MCF 10A (cell line): Measurements from ENCODE around the gene RIC8B. TPM values are rescaled to one million over a fixed set of nuclear protein-coding genes. Genes with fewer than 3 reads are reported as not detected.

Experiments used
- BruUV-seq: library from RNA; stranded (reverse); fragments of 400-500 nt; replicated peaks from 2 replicates; lab custom pipeline; 2021; lab: Mats Ljungman, UMichigan
- CTCF ChIA-PET: fragments of 300-600 bp; sonication (Branson Sonifier 250); formaldehyde crosslinking; extraction: SDS; loops from one replicate; lab custom pipeline; 2021; ENCODE audit warnings: antibody characterized with exemption, inconsistent platforms; lab: Yijun Ruan, JAX
- POLR2A ChIA-PET: fragments of 300-600, 350-650 bp; sonication (Branson Sonifier 250); formaldehyde crosslinking; extraction: SDS; loops from one replicate; lab custom pipeline; 2020; ENCODE audit warnings: antibody characterized with exemption, inconsistent platforms; lab: Yijun Ruan, JAX
- DNase-seq: peaks from one replicate; pipeline ENCODE4 v3.0.0-alpha.2; 2018; ENCODE audit not compliant: unreplicated experiment
- H3K27ac Mint-ChIP-seq: one replicate; pipeline ENCODE4 v1.8.0; 2022; ENCODE audit warnings: mild to moderate bottlenecking, low read depth, mixed read lengths; ENCODE audit not compliant: unreplicated experiment
- H3K27me3 Mint-ChIP-seq: one replicate; pipeline ENCODE4 v1.8.0; 2022; ENCODE audit warnings: mixed read lengths; ENCODE audit not compliant: insufficient read depth, unreplicated experiment
- H3K36me3 Mint-ChIP-seq: one replicate; pipeline ENCODE4 v1.8.0; 2022; ENCODE audit warnings: mild to moderate bottlenecking, moderate library complexity, mixed read lengths; ENCODE audit not compliant: insufficient read depth, unreplicated experiment
- H3K4me1 Mint-ChIP-seq: one replicate; pipeline ENCODE4 v1.8.0; 2022; ENCODE audit warnings: mixed read lengths; ENCODE audit not compliant: insufficient read depth, unreplicated experiment
- H3K4me3 Mint-ChIP-seq: one replicate; pipeline ENCODE4 v1.8.0; 2022; ENCODE audit warnings: mild to moderate bottlenecking, moderate library complexity, mixed read lengths; ENCODE audit not compliant: unreplicated experiment
- H3K9me3 Mint-ChIP-seq: one replicate; pipeline ENCODE4 v1.8.0; 2022; ENCODE audit warnings: mixed read lengths; ENCODE audit not compliant: unreplicated experiment
- CTCF ChIP-seq: fragments of 200-600 bp; IDR thresholded peaks from one replicate; pipeline ENCODE4 v1.8.0; 2022; ENCODE audit warnings: antibody characterized with exemption, mild to moderate bottlenecking; ENCODE audit not compliant: unreplicated experiment
- intact Hi-C: fragments of 100-400 bp; cut with micrococcal nuclease; formaldehyde crosslinking; loops from 2 replicates; pipeline ENCODE4 v1.14.1; 2022
- total RNA-seq: library from RNA; stranded (reverse); gene quantifications from 2 replicates; pipeline ENCODE4 v1.2.3, GENCODE V29; 2022

The RIC8B gene
- total RNA-seq, 1 experiment from 2014 or later, result 10.0 TPM

GRCh38 chr12:106906715-106907114 is 132.2 kb downstream of the RIC8B start:
- no peak for TF ChIP-seq CTCF
- ChIA-PET POLR2A (no interaction called here), CTCF (interaction anchor here (0.6 to 3.4 kb wide), 3 partner anchors 13 to 701 kb away, joined by 3 to 17 read pairs (median 3); no protein-coding TSS in a partner anchor)
- no peak overlapping the region for H3K27ac Mint-ChIP-seq
- intact Hi-C loops, result no loop called here
- no TSS peak for BruUV-seq
- no peak for DNase-seq
- no peaks in the 10 kb centered on the region for H3K27me3 Mint-ChIP-seq
- no peak overlapping the region for H3K4me3 Mint-ChIP-seq
- no peaks in the 10 kb centered on the region for H3K4me1 Mint-ChIP-seq
- no peaks in the 10 kb centered on the region for H3K9me3 Mint-ChIP-seq
- H3K36me3 Mint-ChIP-seq, result no peaks in the 10 kb centered on the region

- no peaks in the 10 kb centered on the region for H3K27me3 Mint-ChIP-seq
- no peak overlapping the region for H3K27ac Mint-ChIP-seq
- no peak for TF ChIP-seq CTCF
- ChIA-PET POLR2A (interaction anchor here (0.6 kb wide), 1 partner anchor 16 kb away, joined by 3 read pairs; no protein-coding TSS in a partner anchor), CTCF (interaction anchor here (0.6 to 3.4 kb wide), 3 partner anchors 12 to 26 kb away, joined by 3 to 17 read pairs (median 3); no protein-coding TSS in a partner anchor)
- no peaks in the 10 kb centered on the region for H3K36me3 Mint-ChIP-seq
- no peak for DNase-seq
- BruUV-seq, result no TSS peak
- intact Hi-C loops, result no loop called here
- H3K4me3 Mint-ChIP-seq, result no peak overlapping the region
- H3K4me1 Mint-ChIP-seq, result no peaks in the 10 kb centered on the region
- H3K9me3 Mint-ChIP-seq, result no peaks in the 10 kb centered on the region
These were observed 132.9 kb downstream of the RIC8B start for GRCh38 chr12:106907411-106907810.

- BruUV-seq, result no TSS peak
- intact Hi-C loops, result no loop called here
- Mint-ChIP-seq H3K9me3 (no peaks in the 10 kb centered on the region), H3K4me1 (no peaks in the 10 kb centered on the region), H3K27me3 (no peaks in the 10 kb centered on the region), H3K36me3 (no peaks in the 10 kb centered on the region), H3K4me3 (no peak overlapping the region), H3K27ac (no peak overlapping the region)
- ChIA-PET POLR2A (interaction anchor here (0.6 kb wide), 1 partner anchor 16 kb away, joined by 3 read pairs; no protein-coding TSS in a partner anchor), CTCF (interaction anchor here (0.6 to 3.4 kb wide), 3 partner anchors 11 to 26 kb away, joined by 3 to 17 read pairs (median 3); no protein-coding TSS in a partner anchor)
- TF ChIP-seq CTCF, result no peak
- no peak for DNase-seq
These were observed 133.4 kb downstream of the RIC8B start for GRCh38 chr12:106907846-106908245.

GRCh38 chr12:106908561-106908960 is 134.1 kb downstream of the RIC8B start:
- intact Hi-C loops, result no loop called here
- TF ChIP-seq CTCF, result no peak
- BruUV-seq, result no TSS peak
- no peak overlapping the region for H3K4me3 Mint-ChIP-seq
- H3K9me3 Mint-ChIP-seq, result no peaks in the 10 kb centered on the region
- ChIA-PET POLR2A (no interaction called here), CTCF (interaction anchor here (1.2 kb wide), 1 partner anchor 10 kb away, joined by 3 read pairs; no protein-coding TSS in a partner anchor)
- H3K27me3 Mint-ChIP-seq, result no peaks in the 10 kb centered on the region
- no peak overlapping the region for H3K27ac Mint-ChIP-seq
- no peaks in the 10 kb centered on the region for H3K4me1 Mint-ChIP-seq
- no peak for DNase-seq
- no peaks in the 10 kb centered on the region for H3K36me3 Mint-ChIP-seq
